Tongue (tissue), 2 donors: Measurements from ENCODE around the gene SPECC1. TPM values are rescaled to one million over a fixed set of nuclear protein-coding genes. Genes with fewer than 3 reads are reported as not detected.
"Not testable (repeated sequence)": the region's sequence is repeated elsewhere in the genome, so short reads cannot be mapped to it uniquely, and the experiment has no call there.

Source experiments
- DNase-seq: peaks from one replicate; pipeline ENCODE4 v3.0.0-alpha.2; 2015
- total RNA-seq: library from RNA; depleted of rRNA; stranded (reverse); fragments of >200 nt; gene quantifications from one replicate; pipeline ENCODE4 v1.2.3, GENCODE V29; 2014

Gene SPECC1
- total RNA-seq, 1 donor from 2014 or later = 23.1 TPM

DNA sequence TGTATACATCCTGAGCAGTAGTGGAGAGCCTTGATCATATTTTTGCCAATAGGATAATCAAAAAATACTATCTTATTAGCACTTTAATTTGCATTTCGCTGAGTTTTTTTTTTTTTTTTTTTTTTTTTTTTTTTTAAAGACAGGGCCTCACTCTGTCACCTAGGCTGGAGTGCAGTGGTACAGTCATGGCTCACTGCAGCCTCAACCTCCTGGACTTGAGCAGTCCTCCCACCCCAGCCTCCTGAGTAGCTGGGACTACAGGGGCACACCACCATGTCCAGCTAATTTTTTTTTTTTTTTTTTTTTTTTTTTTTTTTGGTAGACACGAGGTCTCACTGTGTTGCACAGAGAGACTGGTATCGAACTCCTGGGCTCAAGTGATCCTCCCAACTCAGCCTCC, 230.6 kb downstream of the SPECC1 start:
- not testable (repeated sequence) for DNase-seq

DNA sequence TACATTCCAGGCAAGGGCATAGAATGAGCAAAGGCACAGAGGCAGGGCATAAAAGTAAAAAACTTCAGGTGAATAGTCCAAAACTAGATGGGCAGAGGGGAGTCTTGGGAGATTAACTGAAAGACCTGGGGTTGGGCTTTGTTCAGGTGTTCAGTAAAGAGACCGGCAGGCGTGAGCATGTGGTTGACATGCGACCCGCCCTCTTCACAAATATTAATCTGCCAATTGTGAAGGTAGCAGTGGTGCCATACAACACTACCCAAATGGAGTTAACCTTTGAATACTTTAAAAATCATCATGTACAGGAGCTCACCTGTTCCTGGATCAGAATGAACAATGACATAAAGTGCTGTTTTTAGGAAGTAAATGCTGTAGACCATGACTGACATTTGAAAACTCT, 232.7 kb downstream of the SPECC1 start:
- DNase-seq = no peak

DNA sequence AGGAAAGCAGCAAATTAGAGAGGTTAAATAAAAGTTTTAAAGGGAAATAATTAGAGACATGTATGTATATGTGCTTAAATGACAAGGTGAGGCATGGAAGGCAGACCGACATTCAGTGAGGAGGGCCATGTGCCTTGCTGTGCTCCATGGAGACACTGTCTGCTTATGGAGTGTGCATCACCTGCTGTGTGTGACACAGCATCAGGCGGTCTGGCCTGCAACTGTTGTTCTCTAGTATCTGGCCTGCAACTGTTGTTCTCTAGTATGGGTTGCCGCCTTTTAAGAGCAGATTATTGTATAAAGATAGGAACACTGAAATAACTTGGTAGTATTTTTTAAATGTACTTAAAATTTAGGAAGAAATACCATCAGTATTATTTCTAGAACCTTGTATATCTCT, 233.1 kb downstream of the SPECC1 start:
- peak; percentile 58 for DNase-seq

DNA sequence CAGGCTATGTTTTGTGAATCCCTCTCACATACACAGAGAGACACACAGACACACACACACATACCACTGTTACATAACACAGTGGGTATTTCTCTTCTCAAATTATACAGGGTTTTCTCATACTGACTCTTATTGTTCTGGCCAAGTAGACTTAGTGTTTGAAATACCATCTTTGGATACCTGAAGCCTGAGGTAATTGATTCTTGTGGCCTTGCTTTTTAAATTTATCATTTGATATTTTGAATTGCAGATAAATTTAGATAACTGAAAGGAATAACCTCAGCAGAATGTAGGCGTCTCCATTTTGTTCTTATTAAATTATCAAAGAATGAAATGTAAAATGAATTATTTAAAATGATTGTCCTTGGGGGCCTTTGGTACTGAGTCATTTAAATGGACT, 234.4 kb downstream of the SPECC1 start:
- no peak for DNase-seq

DNA sequence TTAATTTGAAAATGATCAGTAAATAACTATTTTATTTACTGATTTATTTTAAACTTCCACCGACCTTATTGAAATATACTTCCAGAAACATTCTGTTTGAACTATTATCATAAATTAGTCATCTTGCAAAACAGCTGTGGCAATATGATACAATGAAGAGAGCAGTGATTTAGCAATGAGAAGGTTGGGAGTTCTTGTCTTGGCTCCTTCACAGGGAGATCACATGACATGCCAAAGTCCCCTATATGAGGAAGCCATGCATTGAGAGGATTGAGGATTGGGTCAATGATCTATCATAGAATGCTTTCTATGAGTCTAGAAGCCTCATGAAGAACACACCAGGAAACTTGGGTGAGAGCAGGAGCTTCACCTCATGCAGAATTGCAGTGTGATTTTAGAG, 235.5 kb downstream of the SPECC1 start:
- no peak for DNase-seq

DNA sequence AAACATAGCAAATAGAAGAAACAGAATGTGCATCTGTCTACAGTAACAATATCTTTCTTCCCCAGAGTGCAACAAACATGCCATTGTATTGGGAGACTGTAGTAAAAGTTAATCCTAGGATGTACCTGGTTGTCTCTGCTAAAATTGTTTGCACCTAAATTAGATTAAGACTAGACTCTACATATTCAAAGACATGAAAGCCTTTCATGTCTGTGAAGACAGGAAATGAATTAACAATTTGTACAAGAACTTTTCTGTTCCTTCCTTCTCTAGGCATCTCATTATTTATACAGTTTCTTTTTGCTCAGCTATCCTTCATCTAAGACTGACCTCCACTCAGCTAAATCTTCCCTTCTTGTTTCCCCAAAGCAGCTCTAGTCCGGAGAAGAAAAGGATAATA, 237.5 kb downstream of the SPECC1 start:
- no peak for DNase-seq

DNA sequence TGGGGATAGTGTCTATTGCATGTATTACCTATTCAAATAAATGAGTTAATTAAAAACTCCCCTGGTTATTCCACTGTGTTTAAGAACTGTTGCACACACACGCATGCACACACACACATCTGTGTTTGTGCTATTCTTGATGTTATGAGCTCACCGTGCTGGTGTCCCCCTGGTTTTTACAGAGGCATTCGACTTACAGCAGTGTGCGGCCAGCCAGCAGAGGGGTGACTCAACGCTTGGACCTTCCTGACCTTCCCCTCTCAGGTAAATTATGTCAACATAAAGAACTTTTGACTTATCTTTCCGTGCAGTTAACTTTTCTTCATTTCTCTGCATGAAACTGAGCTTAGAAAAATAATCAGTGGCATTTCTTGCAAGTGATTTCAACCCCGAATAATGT, 244.2 kb downstream of the SPECC1 start:
- no peak for DNase-seq

DNA sequence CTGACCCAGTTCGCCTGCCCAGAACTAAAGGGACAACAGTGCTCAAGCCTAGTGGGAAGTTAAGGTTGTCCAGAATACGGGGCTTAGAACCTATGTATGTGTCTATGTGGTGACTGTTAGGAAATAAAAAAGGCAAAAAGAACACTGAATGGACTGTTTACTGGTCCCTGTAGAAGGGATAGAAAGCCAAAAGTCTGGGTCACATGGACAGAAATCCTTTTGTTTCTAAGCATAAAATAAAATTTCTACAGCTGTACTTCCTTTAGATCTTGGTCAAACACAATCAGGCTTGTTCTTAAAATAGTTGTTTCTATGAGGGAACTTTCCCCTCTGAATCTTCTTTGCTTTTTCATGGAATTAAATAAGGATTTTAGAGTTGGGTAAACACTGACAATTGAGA, 245.4 kb downstream of the SPECC1 start:
- no peak for DNase-seq

DNA sequence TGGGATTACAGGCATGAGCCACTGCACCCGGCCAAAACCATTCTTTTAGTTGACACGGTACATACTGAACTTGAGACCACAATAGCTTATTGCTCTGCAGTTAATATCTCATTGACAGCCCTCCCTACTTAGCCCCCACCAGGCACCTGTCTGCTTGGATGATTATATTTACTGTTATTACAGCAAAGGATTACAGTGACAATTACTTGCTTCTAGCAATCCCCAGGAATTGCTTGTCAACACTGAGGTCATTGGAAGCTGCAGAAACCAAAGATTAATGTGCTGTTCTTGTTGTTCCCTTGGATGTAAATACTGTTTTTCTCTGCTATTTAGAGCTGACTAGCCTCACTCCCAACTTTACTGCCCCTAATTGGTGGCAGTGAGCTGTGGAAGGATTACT, 247.0 kb downstream of the SPECC1 start:
- no peak for DNase-seq

DNA sequence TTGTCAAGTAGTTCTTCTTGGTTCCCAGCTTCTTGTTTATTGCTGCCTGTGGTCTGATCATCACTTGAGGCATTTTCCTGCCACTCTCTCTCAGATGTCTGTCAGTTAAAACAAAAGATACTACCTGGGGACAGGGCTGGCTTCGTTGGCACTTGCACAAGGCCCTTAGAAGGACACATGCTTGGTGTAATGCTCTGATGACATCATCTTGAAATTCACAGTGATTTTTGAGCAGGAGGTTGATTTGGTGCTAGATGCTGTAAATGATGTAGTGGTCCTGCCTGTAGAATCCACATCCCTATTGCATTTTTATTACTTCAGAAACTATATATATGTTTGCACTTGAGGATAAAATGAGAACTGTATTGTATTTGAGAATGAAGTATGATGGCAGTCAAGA, 247.8 kb downstream of the SPECC1 start:
- no peak for DNase-seq

DNA sequence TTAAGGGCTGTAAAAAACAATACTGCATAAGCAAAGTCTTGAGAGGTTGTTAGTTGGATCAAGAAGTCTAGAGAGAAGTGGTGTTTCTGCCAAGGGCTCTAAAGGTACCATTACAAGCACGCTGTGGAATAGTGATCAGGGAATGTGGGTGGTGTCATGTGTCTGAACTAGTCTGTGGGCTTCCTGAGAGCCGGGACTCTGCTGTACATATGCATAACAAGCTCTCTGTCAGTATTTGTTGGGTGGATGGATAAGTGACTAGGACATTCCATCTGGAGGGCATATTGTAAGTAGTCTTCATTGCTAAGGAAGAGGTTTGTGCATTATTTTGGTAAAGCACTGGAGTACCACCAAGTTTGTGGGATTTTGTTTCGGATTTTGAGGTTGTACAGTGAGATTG, 248.6 kb downstream of the SPECC1 start:
- DNase-seq = no peak

DNA sequence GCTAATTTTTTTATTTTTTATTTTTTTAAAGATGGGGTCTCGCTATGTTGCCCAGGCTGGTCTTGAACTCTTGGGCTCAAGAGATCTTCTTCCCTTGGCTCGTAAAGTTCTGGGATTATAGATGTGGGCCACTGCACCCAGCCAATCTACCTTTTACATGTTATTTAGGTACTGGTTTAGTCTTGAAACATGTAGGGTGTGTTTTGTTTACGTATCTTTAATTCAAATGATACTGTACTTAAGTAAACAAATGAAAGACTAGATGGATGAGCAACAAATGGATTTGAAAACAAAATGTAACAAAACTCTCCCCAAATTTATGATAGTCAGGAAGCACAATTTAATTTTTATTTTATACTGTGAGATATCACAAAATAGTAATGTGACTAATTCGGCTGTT, 250.5 kb downstream of the SPECC1 start:
- no peak for DNase-seq

DNA sequence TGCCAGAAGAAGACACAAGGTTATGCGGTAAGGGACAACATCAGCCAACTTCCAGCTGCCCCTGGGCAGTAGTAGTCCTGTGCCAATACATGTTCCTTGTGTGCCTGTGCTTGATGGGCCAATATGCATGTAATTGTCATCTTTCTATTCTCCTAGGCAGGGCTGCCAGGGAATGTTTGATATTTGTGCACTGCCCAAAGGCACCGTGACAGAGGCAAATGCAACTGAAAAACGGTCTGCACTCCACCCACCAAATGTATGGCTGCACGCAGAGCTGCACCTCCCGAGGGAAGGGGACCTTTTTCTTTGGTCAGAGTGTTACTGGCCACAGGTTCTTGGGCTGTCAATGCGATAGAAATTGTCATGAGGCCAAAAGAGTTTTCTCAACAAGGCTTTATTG, 251.1 kb downstream of the SPECC1 start:
- DNase-seq = peak; percentile 80

DNA sequence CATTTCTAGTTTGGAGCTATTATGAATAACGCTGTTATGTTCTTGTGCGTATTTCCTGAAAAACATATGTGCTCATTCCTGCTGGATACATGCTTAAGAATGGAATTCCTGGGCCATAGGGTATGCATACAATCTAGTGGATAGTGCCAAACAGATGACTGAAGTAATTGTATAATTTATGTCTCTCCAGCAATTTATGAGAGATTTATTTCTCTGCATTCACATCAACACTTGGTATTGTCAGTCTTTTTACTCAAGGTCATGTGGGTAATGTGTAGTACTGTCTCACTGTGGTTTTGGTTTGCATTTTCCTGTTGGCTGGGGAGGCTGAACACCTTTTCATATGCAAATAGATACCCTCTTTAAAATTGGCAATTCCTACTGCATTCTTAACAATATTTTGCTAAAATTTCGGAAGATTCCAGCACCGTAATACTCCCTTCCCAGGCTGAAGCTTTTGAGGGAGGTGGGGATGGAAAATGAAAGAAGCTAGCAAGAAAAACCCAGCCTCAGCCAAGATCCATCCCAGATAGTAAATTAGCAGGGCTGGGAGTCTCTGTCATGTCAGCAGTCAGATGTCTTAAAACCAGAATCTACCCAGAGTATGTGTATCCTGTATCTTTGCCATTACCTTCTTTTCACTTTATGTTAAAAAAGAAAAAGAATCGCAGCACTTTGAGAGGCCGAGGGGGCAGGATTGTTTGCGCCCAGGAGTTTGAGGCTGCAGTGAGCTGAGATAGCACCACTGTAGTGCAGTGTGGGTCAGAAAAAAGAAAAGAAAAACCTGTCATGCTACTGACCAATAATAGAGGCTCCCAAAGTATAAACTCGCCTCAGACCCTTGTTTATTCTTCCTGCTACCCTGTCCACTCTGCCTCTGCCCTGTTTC, 253.3 kb downstream of the SPECC1 start:
- DNase-seq = peak; percentile 60

DNA sequence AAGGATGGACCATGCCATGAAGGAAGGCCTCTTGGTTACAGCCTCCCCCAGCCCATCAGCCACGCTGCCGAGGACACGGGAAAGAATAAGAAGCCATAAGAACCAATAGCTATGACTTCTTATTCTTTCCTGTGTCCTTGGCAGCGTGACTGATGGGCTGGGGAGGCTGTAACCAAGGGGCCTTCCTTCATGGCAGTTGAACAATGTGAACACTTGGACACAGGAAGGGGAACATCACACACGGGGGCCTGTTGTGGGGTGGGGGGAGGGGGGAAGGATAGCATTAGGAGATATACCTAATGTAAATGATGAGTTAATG, 253.9 kb downstream of the SPECC1 start:
- not testable (repeated sequence) for DNase-seq

DNA sequence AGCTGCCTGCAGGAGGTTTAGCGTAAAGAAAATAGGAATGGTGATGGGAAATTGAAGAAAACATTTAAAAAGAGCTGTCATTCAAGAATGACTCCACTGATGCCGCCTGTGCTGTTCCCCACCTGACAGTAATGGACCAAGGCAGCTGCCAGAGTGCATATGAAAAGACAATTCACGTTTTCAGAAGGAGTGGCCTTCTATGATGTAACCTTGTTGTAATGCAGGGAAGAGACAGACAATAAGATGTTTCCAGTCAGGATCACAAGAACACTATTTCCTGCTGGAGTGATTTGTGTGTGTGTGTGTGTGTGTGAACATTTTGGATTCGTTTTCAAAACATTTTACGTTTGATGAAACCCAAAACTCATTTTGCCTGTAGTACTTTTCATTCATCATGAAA, 254.4 kb downstream of the SPECC1 start:
- DNase-seq = peak; percentile 84

DNA sequence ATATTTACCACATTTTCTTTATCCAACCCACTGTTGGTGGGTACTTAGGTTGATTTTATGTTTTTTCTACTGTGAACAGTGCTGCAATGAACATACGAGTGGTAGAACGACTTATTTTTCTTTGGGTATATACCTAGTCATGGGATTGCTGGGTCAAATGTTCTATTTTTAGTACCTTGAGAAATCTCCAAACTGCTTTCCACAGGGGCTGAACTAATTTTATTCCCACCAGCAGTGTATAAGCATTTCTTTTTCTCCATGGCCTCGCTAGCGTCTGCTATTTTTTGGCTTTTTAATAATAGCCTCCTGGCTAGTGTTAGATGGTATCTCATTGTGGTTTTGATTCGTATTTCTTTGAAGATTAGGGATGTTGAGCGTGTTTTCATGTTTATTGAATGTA, 255.8 kb downstream of the SPECC1 start:
- DNase-seq = no peak

DNA sequence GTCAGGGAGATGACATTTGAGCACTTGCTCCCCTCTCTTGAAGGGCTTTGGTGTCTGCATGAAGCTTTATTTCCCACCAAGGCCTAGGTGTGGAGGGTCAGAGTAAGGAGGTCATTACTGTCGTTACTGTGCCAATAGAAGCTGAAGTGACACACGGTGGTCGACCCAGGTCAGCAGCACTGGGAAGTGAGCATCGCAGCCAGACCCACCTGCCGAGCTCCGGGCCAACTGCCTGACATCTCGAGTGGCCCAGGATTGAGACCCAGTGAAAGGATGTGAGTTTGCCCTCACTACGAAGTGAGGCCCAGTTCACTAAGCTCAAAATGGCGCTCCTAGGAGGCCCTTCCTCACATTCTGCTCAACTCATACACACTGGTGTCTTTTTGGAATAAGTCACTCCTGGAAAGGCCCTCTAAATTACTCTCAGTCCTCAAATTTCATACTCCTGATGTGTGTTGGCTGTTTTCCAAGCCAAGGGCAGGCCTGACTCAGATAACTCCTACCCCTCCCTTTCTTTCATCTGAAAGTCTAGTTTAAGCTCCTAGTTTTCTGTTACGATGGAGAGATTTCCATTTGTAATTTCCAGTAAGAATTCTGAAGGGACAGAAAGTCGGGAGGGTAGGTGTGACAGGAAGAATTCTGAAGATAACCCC, 257.8 kb downstream of the SPECC1 start:
- peak; percentile 80 for DNase-seq

DNA sequence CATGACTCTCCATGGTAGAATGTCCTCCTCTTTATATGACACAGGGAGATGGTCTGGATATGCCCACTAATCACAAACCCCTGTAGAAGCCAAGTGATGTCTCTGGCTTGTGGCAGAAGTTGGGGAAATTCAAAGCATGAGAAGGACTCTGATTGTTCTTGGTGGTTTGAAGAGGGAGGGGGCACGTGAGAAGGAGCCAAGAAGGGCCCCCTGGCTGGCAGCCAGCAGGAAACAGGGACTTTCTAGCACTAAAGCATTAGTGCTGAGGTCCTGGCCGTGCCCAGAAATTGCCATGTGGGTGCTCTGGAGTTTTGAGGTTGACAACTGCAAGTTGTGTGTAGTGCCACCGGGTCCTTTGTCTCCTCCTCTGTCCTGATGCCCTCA, 258.3 kb downstream of the SPECC1 start:
- peak; percentile 59 for DNase-seq

DNA sequence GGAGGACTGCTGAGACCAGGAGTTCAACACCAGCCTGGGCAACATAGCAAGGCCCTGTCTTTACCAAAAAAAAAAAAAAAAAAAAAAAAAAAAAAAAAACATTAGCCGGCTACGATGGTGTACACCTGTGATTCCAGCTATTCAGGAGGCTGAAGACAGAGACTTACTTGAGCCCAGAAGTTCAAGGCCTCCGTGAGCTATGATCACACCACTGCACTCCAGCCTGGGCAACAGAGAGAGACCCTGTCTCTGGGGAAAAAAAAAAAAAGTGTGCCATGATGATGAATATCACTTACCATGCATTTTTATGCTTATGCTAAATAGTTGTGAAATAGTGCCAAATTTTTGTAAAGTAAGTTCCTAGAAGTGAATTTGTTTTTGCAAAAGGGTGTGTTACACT, 261.2 kb downstream of the SPECC1 start:
- no peak for DNase-seq

DNA sequence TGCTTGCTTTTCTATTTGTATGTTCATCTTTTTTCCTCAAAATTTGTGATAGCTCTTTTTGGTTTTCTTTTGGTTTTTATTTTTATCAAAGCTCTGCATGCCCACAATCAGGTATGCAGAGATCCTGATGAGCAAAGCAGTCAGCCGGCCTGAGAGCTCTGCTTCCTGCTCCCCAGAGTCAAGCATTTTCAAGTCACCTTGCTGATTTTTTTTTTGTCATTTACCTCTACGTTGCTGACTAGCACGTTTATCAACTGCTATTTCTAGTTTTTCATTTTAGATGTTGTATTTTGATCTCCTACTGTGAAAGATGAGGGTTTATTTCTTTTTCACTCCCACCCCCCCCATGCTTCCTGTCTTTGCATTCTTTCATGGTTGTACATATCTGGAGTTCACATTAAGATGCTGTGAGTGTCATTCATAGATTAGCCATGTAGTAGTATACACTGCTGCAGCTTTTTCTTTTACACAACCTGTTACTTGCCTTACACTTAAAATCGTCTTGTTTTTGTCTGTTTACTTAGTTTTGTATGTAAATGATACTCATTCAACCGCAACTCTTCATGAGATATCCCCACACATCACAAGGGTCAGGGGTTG, 262.0 kb downstream of the SPECC1 start:
- no peak for DNase-seq

DNA sequence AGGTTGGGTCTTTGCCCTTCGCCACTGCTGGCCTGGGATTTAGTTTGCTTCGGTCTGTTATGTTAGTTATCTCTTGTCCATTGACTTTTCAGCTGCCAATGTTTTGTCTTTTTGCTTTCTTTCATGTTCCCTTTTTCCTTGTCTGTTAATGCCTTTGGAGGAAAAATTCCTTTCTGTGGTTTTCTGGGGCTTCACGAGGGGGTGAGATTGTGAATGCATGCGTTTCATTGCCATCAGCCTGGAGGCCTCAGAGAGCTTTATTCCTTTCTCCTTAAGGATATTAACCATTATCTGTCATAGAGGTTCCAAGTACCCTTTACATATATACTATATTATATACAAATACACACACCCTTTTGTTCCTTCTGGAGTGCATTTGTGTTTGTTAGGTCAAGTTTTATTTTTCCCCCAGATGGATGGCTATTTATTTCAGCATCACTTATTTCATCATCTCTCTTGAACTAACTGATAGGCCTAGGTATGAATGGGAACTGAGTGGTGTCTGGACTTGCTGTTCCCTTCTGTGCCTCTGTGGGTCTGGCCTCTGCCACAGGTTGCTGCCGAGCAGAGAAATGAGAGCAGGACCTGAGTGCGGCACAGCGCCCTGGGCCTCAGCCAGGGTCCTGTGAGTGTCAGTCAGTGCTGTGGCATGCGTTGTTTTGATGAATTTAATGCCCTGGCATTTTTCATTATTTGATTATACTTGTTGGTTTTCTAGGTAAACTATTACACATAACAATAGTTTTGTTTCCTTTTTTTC, 264.8 kb downstream of the SPECC1 start:
- DNase-seq = no peak

DNA sequence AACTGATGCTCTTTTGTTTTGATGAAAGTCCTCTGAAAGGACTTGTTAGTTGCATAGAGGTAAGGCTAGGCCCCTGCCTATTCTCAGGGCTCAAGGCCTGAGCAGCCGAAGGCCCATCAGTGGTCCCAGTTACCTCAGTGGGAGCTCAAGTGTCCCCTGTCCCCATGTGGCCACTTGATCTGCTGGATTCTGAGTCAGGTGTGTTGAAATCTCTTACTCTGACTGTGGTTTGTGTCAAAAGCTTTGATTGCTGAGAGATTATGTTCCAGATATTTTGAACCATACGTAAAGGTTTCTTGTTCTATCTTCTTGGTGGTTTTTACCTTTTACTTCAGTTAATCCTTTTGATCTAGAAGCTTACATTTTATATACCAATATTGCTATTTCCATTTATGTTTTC, 266.5 kb downstream of the SPECC1 start:
- DNase-seq = no peak
